Measurements from ENCODE around the gene IFT88. TPM values are rescaled to one million over a fixed set of nuclear protein-coding genes. Genes with fewer than 3 reads are reported as not detected.

Gene IFT88
- total and polyA plus RNA-seq, 2 of the 8 experiments (the other 6 are each of a cell fraction or from before 2014, with no cell fraction given): 1.7 to 5.8 TPM

GRCh38 chr13:20703780-20704458 is 137.0 kb downstream of the IFT88 start (continued):
- TF ChIP-seq CHD2 (IDR thresholded peaks at IDR 0.05; ENCODE audit: low read length) (no peak), POU5F1 (IDR thresholded peaks at IDR 0.05; ENCODE audit: low read depth, low read length) (no peak), KDM4A (IDR thresholded peaks at IDR 0.05; ENCODE audit: low read depth, low read length, severe bottlenecking) (no peak), SUZ12 (IDR thresholded peaks at IDR 0.05; ENCODE audit: low read length) (no peak)

Data from H1 (cell line).